Suppressor macrophage treated with lipopolysaccharide for 1 hour (primary cell): Measurements from ENCODE around the gene ASIC3.

Source experiments
- DNase-seq, 3 donors: peaks; one replicate each; pipeline ENCODE4 v3.0.0-alpha.2; 2020 to 2022

Gene ASIC3

GRCh38 chr7:151057989-151058780 is 9.9 kb downstream of the ASIC3 start:
- DNase-seq: peak; percentile 99

GRCh38 chr7:151058781-151059366 is 10.5 kb downstream of the ASIC3 start:
- DNase-seq: peak; percentile 24 to 31 (median 30)

- DNase-seq: peak; percentile 64 to 90 (median 68)
Observed at GRCh38 chr7:151059367-151060112, 11.2 kb downstream of the ASIC3 start, which contains the start of gene SLC4A2. Gene SLC4A2, plus strand, starts transcription at chr7:151059589. Its CDS starts 2,399 bp downstream, at chr7:151061988.

GRCh38 chr7:151060113-151060415 is 11.7 kb downstream of the ASIC3 start:
- DNase-seq: no peak

DNA sequence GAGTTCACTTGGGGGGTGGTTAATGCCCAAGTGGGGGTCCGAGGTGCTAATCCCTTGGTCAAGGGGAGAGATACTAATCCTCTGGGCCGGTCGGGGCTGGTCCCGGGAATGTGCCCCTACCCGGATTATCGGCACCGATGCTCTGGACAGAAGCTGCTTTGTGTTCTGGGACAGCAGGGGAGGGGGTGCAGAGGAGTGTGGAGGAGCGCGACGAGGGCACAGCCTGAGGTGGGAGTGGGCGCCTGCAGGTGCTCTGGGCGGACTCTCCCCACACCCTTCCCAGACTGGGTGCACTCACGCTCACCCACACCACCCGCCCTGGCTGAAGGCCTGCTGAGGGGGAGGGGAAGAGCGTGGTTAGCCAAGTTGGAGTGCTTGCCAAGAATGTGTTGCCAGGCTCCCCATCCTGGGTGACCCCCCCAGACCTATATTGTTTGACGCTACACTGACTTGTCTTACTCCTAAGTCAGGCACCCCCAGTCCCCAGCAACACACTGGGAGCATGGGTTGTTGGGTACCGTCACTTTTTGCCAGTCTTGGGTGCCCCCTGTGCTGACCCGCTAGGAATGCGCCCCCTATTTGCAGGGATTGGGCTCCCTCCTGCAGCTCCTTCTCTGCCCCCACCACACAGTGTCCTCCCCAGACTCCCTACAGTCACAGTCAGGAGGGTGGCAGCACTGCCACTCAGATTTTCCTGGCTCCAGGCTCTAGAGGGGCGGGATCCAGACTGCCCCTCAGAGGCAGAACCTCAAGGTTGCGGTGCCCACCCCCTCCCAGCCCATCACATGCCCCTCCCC is 12.3 kb downstream of the ASIC3 start:
- DNase-seq: peak; percentile 10 to 31 (median 24)

GRCh38 chr7:151061213-151062110 is 13.1 kb downstream of the ASIC3 start:
- no peak for DNase-seq

GRCh38 chr7:151062111-151062398 is 13.7 kb downstream of the ASIC3 start:
- no peak for DNase-seq

GRCh38 chr7:151062399-151063211 is 14.3 kb downstream of the ASIC3 start:
- DNase-seq: peak in 2 of 3 donors; percentile 4 to 26

DNA sequence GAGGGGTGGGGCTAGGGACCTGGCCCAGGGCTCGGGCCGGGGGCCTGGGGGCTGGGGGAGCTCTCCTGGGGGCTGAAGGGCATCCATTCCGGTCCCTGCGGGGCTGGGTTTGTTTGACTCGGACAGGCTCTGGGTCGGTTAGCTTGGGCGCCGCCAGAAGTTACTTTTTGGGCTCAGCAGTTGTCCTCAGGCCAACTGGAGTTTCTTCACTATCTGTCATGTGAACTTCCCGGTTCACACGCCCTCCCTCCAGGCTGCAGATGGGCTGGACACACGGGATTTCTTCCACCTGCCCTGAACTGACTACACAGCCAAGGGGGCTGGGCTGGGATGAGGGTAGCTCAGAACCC is 14.9 kb downstream of the ASIC3 start:
- no peak for DNase-seq

DNA sequence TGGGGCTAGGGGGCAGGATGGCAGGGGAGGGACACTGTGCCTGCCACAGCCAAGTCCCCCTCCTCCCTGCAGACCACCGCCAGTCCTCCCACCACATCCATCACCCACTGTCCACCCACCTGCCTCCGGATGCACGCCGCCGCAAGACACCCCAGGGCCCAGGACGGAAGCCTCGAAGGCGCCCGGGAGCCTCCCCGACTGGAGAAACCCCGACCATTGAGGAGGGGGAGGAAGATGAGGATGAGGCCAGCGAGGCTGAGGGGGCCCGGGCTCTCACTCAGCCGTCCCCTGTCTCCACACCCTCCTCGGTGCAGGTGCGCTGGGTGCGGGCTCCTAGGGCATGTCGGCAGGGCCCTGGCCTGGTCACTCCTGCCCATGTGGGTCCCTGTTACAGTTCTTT is 16.1 kb downstream of the ASIC3 start:
- no peak for DNase-seq

GRCh38 chr7:151064993-151065392 is 16.7 kb downstream of the ASIC3 start:
- no peak for DNase-seq

DNA sequence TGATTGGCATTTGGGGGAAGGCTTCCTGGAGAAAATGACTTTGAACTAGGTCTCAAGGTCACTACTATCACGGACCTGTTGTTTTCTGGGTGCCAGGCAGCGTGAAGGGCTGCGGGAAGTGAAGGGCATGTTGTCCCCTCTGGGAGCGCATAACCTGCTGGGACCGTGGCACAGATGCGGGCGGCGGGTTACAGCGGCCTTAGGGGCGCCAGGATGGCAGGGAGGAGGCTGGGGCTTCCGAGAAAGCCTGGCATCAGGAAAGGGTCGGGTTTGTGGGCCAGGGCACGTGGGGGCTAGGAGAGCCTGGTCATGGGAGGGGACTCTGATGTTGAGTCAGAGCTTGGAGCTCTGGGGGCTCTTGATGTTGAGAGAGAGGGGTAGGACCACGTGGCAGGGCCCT is 17.2 kb downstream of the ASIC3 start:
- no peak for DNase-seq

GRCh38 chr7:151066273-151066974 is 18.1 kb downstream of the ASIC3 start:
- no peak for DNase-seq

DNA sequence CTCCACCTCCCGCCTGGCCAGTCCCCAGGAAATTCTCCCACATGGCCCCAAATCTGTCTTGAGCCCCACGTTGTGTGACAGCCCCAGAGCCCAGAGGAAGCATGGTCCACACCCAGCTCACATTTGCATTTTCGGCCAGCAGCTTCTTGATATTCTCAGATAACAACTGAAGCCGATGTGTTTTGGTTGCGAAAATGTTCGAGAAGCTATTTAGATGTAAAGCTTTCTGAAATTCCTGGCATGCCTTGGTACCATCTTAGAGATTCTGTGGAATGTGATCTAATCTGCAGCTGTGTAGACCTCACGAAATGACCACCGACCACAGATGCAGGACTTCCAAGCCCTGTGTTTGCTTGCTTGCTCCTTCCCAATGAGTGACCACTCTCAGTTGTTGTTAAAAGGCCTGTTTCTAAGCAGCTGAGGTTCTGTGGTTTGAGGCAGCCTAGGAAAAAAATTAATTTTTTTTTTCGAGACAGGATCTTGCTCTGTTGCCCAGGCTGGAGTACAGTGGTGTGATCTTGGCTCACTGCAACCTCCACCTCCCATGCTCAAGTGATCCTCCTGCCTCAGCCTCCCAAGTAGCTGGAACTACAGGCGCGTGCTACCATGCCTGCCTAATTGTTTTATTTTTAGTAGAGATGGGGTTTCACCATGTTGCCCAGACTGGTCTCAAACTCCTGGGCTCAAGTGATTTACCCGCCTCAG is 19.9 kb downstream of the ASIC3 start:
- DNase-seq: no peak

DNA sequence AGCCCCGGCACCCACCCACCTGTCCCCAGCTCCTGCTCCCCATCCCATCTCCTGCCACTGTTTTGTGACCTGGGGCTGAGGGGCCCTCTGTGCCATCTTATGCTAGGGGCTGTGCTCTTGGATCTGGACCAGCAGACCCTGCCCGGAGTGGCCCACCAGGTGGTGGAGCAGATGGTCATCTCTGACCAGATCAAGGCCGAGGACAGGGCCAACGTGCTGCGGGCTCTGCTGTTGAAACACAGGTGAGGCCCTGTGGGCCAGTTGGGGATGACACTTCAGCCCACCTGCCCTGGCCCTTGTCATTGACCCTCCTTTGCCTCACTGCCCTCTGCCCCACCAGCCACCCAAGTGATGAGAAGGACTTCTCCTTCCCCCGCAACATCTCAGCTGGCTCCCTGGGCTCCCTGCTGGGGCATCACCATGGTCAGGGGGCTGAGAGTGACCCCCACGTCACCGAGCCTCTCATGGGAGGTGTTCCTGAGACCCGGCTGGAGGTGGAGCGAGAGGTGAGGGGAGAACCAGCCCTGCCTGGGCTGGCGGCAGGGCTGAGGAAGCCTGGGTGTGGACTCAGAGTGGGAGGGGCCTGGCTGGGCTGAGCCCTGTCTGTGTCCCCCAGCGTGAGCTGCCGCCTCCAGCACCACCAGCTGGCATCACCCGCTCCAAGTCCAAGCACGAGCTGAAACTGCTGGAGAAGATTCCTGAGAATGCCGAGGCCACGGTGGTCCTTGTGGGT is 21.7 kb downstream of the ASIC3 start:
- DNase-seq: no peak

- no peak for DNase-seq
Observed at GRCh38 chr7:151070574-151070960, 22.2 kb downstream of the ASIC3 start.

- DNase-seq: no peak
Observed at GRCh38 chr7:151071032-151071866, 22.9 kb downstream of the ASIC3 start.

- DNase-seq: no peak
Observed at GRCh38 chr7:151073990-151074389, 25.7 kb downstream of the ASIC3 start.
